Measurements from ENCODE around the gene SLA2.

- TF ChIP-seq OSR1 (CRISPR knock-in tag; IDR thresholded peaks at IDR 0.05), result no peak
- no peak for TF ChIP-seq ZFP30 (CRISPR knock-in tag; IDR thresholded peaks at IDR 0.05)
- TF ChIP-seq PATZ1 (CRISPR knock-in tag; IDR thresholded peaks at IDR 0.05; ENCODE audit: borderline replicate concordance), result no peak
- no peak for TF ChIP-seq ZC3H10 (CRISPR knock-in tag; IDR thresholded peaks at IDR 0.05)
- TF ChIP-seq CSDC2 (CRISPR knock-in tag; IDR thresholded peaks at IDR 0.05), result no peak
- TF ChIP-seq TCF4 (CRISPR knock-in tag; IDR thresholded peaks at IDR 0.05; ENCODE audit: borderline replicate concordance), result no peak
- no peak for TF ChIP-seq ARNTL (CRISPR knock-in tag; IDR thresholded peaks at IDR 0.05; ENCODE audit: borderline replicate concordance, low read depth)
- TF ChIP-seq ISL1 (CRISPR knock-in tag; IDR thresholded peaks at IDR 0.05), result no peak
These were observed 1.5 kb upstream of the SLA2 start for GRCh38 chr20:36647196-36648121.

Measured in SK-N-SH treated with all-trans-retinoic acid at 6 μM for 48 hours (cell line).